NCI-H2171 treated with DMSO at 0.1 percent for 48 hours (cell line): ENCODE results near the gene CYBA.

Source experiments
- DNase-seq: peaks from one replicate; lab custom pipeline; 2025; lab: John Stamatoyannopoulos, UW

CYBA gene

DNA sequence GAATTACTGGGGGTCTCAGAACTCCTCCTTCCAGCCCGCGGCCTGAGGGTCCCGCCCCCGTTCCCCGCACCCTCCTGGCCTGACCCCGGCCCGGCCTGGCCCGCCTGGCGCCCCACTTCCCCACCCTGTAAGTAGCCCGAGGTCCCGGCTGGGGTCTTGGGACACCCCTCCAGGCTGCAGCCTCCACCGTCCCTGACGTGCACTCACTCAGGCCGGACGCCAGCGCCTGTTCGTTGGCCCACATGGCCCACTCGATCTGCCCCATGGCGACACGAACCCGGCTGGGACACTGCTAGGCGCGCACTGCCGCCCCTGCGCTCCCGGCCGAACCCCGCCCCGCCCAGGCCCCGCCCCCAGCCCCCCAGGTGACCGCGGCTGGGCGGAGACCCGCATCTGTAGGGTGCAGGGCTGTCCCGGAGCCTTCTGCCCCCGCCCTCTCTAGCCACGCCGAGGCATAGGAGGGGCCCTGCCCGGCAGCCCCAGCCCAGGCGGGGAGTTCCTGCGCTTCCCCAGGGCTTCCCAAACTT is at the start of gene CYBA:
Gene CYBA (minus strand): TSS at position 305 of the 527 bp plus-strand sequence. CDS start 40 bp downstream, at position 265.
- peak; percentile 33 for DNase-seq

DNA sequence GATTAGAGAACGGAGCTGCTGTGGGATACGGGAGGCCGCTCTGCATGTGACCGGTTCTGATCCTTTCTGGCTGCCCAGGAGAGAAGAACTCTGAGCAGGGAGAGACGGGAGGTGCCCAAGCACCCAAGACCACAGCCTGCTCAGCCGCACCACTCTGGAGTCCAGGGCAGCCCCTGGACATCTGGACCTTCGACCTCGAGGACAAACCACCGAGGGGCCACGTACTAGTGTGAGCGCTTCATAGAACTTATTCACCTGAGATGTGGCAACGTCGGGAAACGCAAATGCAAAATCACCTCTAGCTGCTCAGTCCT is 49.4 kb upstream of the CYBA start:
- no peak for DNase-seq

DNA sequence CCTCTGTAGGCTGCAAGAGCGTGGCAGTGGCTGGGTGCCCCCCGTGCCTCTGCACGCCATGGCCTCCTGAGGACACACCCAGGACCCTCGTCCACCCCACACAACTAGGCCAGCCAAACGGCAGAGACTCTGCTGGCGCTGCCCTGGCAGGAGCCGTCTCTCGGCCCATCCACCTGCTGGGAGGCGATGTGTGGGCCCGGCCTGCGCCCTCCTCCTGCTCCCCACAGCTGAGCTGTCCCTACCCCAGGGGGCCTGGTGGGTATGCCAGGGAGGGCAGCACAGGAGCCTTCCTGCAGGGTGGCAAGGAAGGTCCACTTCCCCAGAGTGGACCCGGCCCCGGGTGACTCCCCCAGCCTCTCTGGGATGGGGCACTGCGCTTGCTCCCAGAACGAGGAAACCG is 48.3 kb upstream of the CYBA start:
- DNase-seq = no peak

DNA sequence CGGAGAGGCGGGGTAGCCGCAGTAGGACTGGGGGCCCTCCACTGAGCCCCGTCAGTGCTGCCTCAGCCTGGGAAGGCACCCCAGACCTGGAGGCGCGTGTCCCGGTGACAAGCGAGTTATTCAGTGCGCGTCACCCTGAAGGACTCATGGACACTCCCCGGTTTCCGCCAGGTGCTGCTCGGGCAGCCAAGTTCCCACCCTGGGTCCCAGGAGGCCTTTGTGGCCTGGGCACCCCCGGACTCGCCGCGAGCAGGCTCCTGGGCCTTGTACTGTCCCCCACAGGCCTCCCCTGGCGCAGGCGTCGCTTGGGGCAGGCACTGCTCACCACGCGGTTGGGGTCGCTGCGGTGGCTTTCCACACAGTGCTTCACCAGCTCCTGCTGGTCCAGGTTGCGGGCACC is 47.8 kb upstream of the CYBA start:
- no peak for DNase-seq

DNA sequence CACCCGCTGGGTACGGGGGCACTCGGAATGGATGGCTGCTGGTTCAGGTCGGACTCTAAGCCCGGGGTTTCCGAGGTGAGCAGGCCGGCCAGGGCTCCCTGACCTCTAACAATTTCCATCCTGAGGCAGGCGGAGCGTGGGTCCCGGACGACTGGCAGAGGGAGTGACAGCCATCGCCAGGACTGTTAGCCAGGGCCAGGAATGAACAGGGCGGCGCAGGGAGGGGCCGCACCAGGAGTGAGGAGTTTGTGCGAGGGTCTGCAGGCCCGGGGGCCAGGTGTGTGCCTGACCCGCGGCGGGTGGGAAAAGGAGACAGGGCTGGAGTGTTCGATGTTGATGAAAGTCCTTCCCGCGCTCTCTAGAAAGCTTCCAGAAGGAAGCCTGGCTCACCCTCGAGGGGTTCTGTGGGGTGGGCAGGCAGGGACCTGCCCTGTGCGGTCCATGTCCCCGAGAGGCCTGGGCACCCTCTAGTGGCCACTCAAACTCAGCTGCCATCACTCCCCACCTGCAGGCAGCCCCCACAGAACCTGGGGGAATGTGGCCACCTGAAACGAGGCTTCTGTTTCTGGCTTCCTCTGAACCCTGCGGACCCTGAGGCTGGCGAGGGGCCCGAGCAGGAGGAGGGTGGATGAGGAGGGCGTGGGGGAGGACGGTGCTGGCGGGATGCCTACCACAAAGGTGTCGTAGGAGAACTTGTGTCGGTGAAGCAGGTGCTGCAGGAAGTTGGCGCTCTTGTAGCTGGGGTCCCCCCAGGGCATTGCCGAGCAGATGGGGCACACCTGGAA is 47.2 kb upstream of the CYBA start:
- DNase-seq = no peak

DNA sequence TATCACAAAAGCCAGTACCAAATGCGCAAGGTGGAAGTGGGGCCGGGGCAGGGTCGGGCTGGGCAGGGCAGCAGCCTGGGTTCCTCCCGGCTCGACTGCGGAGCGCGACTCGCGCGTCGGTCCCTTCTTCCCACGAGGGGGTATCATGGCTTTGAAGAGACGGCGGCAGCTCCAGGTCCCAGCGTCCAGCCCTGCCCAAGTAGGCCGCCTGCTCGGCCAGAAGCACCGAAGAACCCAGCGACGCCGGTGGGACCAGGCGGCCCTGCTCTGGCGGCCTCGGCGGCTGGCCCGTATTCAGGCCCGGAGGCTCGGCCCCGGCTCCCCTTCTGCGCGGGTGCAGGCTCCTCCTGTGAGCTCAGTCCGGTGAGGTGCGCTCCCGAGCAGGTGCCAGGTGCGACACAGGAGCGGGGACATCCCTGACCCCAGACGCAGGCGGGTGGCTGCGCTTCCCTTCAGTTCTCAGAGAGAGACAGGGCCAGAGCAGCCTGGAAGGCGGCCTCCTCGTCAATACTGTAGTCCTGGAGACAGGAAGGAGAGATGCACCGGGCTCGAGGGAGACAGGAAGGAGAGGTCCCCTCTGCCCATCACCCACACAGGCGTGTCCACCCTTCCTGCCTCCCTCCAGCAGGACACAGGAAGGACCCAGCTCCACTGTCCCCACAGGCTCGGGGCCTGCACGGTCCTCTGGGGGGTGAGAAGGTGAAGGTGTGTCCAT is 46.4 kb upstream of the CYBA start:
- DNase-seq = no peak

DNA sequence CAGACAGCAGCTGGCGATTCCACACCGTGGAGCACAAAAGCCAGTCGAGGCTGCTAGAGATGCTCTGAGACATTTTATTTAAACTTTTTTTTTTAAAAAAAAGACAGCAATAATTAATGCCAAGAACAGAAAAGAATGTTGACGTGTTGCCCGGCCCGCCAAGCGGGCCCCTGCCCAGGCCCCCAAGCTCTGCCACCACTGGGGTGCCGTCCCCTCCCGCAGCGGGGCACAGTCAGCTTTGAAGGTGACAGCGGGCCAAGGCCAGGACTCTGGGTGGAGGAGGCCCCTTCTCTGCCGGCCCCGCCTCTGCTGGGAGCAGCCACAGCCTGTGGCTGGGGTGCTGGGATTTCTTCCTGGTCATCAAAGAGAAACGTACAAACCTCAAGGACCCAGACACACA is 45.6 kb upstream of the CYBA start:
- no peak for DNase-seq

DNA sequence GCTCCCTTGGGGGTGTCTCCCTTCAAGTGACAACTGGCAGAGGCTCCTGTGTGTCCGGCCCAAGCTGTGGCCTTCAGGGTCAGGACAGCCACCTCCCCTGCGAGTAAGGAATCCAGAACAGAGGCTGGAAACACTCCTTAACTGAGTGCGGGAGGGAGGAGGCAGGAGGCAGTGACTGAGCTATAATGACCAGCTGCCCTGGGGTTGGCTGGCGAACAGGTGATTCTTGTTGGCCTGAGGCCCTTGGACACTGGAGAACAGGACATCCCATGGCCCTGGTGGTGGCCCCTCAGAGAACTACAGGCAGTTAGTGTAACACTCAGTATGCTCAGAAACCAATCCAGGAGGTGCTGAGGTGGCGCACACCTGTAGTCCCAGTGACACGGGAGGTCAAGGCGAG is 44.9 kb upstream of the CYBA start:
- DNase-seq = no peak

DNA sequence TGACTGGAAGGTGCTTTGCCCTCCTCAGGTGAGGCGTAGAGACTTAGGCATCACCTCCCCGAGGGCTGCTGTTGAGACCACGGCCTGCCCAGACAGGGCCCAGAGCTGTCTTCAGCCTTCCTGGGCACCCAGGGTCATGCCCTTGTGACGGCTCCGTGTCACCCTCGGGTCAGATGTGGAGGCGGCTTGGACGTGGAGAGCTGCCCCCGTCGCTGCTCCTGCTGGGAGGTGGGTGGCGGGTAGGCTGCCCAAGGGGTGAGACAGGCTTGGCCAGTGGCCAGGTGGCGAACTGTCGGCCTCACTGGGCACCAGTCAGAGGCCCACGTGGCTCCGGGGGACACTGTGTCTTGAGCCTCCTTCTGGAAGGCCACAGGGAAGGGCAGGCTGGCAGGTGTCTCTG is 44.4 kb upstream of the CYBA start:
- DNase-seq = no peak

DNA sequence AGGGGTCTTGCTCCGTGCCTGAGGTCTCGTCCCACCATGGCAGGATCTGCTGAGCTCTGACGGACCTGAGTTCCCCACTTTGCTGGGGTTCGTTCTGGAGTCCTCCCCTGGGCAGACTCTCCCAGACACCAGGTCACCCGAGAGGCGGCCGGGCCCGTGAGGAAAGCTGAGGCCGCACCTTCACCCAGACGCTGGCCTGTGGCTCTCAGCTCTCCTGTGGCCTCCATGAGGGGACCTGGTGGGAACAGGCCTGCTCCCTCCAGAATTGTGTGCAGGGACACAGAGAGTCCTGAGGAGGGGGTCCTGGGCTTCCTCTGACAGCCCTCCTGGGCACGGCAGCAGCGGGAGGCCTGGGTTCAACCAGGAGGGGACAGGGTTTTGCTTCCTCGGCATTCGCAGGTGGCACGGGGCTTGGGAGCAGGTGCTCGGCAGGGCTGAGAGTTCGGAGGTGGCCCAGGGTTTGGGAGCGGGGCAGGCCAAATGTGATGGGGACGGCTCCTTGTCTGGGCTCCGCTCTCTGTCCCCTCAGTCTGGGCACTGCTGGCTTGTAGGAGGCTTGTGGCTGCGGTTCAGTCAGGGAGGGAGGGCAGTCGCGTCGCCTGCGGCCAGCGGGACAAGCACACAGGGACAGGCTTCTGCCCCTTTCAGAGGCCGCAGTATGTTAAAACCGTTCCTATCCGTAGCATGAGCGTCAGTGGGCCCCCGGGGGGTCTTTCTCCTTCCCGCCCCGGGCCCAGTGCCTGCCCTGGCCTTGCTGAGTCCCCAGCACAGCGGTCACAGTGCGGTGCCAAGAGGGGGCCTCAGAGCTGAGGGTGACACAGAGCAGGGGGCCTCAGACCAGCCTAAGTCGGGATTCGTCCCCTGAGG is 43.6 kb upstream of the CYBA start:
- no peak for DNase-seq

DNA sequence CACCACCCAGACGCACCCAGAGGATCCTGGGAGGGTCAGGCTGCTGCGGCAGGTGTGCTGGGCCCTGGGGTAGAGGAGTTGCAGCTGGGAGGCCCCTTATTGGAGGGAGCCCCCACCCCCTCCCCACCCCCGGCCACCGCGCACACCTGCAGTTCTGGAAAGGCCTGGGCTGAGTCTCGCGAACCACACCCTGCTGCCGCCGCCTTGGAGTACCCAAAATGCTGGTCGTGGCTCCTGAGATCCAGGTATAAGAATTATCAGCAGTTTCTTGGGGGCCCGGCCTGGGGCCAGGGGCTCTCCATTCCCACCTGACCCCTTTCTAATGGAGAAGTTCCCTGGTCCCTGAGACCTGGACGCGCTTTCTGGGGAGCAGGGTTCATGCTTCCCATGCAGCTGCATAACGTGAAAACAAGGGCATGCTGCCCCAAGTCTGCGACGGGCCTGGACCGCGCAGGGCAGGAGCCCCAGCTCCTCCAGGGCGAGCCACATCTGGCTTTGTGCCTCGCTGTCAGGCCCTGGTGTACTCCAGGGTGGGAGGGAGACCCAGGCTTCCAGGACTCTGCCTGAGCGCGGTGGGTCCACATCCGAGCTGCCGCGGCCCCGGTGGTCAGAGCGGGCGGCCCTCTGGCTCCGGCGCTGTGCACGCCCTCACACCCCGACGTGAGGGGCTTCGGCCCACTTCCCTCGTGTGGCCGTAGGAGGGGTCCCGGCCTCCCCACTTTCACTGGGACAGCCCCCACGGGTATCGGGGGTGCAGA is 42.7 kb upstream of the CYBA start:
- no peak for DNase-seq

DNA sequence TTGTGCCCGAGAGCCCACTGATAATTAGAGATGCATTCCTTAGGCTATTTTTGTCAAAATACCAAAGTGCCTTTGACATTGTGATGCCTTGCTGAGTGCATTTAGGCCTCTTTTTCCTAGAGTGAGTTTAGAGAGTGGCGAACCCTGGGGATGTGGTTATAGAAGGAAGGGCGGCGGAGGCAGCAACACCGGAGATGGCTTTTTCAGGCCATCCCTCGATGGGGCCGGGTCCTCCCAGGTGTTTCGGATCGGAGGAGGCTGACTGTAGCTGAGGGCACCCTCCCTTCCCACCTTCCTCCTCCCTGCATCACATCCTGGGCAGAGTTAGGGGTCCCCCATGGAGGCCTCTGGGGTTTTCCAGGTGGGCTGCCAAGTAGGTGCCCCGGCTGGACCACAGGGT is 42.0 kb upstream of the CYBA start:
- DNase-seq = no peak

DNA sequence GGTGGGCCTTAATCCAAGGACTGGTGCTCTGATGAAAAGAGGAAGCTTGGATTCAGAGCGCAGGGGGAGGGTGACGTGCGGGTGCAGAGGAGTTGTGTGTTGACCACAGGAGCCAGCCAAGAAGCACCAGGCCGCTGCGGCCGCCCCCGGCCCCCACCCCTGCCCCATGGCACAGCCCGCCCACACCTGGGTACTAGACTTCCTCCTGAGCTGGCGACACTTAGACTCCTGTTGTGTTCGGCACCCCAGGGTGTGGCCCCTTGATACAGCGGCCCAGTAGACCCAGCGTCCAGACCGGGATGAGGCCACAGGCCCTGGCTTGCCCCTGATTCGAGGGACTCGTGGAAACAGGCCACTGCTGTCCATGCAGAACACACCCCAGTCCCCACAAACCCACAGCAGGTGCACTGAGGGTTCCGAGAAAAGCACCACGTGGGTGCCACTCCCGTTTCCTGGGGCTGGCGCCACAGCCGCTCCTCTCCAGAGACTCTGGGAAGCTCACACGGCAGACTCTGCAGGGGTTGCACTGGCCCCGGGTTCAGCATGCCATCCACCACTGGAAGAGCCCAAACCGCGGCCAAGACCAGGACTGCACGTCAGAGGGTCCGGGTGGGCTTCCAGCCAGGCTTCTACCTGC is 41.2 kb upstream of the CYBA start:
- no peak for DNase-seq

DNA sequence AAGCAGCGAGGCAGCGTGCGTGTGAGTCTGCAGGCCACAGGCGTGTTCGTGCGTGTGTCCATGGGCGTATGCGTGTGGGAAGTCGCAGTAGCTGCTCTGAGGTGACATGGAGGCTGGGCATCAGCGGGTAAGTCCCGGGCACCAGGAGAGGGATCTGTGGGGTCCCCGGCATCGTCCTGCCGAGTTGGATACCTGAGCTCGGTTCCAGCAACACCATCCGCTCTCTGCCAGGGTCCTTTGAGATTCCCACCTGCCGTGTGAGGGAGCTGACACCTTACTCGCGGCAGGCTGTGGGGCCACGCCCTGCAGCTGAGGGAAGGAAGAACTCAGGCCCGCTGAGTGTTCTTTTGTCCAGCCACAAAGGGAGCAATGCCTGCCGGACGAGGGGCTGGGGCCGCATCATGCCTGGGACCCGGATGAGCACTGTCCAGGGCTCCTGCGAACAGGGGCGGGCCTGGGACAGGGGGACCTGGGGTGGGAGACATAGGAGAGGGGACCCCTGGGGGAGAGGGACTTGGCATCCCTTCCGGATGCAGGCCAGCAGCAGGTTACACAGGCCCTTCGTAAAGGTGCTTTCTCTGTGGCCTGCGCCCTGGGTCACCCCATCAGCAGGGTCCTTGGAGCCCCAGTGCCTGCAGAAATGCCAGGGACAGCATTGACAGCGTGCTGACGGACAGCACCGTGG is 40.4 kb upstream of the CYBA start:
- DNase-seq = no peak

DNA sequence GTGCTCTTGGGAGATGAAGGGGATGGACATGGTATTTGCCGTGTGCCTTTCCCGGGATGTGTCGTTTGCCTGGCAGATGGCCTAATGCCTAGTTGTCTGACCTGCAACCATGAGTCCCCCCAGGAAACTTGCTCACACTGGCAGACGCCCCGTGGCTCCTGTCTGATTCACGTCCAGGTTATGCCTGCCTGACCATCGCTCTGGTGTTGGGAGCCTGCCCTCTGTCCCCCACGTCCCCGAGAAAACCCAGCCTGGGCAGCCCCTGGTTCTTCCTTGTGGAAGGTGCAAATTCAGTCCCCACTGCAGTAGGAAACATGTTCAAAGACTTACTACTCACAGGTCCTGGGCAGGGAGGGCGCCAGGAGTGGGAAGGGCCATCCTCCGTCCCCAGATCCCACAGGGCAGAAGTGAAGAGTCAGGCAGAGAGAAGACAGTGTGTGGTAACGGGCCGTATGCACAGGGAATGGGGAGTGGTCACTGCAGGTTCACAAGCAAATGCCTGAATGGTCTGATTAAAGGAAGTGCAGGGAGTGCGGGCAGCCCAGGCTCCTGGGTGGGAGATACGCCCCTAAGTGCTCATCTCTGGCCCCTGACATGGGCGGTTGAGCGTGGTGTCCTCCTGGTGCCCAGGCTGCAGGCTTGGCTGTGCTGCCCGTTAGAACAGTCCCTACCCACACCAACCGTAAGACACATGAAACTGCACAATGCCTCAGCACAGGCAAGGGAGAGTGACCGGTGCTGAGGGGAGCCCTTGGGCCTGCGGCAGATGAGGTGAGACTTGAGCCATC is 39.7 kb upstream of the CYBA start:
- no peak for DNase-seq

DNA sequence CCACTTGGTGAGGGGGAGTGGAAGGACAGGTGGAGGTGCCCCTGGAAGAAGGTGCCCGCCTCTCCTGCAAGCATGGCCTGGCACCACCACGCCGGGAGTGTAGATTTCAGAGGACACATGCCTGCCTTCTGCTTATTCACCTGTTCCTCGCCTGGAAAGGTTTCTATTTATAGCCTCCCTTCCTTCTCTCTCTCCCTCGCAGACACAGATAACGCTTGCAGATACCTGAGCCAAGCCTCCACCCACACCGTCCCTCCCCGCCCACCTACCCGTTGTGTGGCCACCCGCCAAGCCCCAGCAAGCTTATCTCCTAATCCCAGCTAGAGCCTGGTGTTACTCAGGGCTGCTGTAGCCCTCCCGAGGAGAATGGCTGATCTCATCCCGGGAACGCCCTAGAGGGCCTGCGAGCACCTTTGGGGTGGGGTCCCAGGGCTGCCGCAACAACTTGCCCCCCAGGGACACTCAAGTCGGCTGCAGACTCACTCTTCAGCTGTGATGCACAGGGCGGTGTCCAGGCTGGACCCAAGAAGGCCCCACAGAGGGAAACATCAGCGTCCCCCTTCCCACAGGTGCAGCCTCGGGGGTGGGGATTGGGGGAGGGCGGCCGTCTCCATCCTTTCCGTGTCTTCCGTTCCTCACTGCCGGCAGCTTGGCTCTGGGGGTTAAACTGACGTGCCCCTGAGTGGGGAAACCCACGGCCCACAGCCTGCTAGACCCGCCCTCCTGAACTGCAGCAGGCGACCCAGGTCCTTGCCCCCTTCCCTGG is 37.3 kb upstream of the CYBA start:
- DNase-seq = peak; percentile 97

DNA sequence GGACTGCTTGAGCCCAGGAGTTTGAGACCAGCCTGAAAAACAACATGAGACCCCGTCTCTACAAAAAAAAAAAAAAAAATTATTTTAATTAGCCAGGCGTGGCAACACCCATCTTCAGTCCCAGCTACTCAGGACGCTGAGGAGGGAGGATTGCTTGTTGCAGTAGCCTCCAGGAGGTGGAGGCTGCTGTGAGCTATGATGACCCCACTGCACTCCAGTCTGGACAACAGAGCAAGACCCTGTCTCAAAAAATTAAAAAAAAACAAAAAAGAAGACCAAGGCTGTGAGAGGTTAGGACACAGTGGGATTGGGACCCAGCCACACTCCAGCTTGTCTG is 36.8 kb upstream of the CYBA start:
- no peak for DNase-seq

DNA sequence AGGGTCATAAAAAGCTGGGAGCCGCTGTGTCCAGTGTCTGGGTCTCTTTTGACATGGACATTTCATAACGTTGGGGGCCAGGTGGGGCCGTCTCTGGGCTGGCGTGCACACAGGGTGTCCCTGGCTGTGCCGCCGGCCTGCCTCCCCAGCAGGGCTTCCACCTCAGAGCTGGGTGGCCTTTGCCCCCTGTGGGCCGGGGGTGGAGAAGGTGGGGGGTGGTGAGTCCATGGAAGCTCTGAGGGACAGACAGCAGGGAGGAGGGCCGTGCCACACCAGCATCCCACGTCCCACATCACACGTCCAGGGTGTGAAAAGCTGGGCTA is 36.4 kb upstream of the CYBA start:
- DNase-seq = no peak

DNA sequence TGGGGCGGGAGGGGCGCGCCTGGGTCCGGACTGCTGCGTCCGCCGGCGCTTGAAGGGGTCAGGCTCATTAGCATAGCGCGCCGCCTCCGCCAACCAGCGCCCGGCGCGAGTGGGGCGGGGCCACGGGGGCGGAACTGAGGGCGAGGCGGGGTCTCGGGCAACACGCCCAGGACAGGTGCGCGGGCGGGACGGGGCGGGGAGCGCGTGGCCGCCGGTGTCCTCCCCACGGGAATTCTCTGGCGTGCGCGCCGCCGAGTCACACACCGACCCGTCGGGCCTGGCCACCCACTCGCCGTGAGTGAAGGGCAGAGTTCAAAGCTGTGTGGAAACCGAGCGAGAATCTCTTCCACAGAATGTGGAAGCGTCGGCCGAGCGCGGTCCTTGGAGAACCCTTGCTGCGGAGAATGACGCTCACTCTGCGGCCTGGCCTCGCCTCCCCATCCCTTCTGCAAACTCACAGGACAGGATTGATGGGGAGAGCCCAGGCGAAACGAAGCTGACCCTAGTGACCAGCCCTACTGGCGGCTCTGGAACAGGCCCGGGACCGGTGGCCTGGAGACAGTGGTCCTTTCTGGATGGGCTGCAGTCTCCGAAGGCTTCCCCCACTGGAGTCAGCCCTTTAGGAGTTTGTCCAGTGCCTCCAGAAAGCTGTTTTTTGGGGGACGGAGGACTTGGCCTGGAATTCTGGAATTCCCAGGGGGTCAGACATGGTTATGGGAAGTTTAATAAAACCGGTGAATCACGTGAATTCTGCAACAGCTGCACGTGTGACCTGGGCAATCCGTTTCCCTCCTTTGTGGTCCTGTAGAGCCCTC is 35.8 kb upstream of the CYBA start, which contains the start of gene SNAI3:
Gene SNAI3 (minus strand): TSS at position 69 of the 815 bp plus-strand sequence. CDS start 101 bp downstream, outside the sequence.
- peak; percentile 80 for DNase-seq
